GM12874 (cell line): ENCODE results near the gene HIC1.

ENCODE experiments used
- CTCF ChIP-seq: IDR thresholded peaks from 2 replicates; pipeline ENCODE4 v1.5.1; 2011; ENCODE audit warnings: low read depth, mild to moderate bottlenecking, control low read depth, low read length, moderate library complexity; ENCODE audit not compliant: insufficient read depth

Gene HIC1

GRCh38 chr17:2051061-2051932 is 3.6 kb upstream of the HIC1 start:
- no peak for TF ChIP-seq CTCF

GRCh38 chr17:2051933-2052559 is 2.9 kb upstream of the HIC1 start:
- no peak for TF ChIP-seq CTCF

GRCh38 chr17:2053380-2054261 is 1.3 kb upstream of the HIC1 start:
- TF ChIP-seq CTCF = peak; percentile 85

GRCh38 chr17:2054262-2054511 is 716 bp upstream of the HIC1 start:
- no peak for TF ChIP-seq CTCF

- TF ChIP-seq CTCF = no peak
Observed at GRCh38 chr17:2055292-2056205, 646 bp downstream of the HIC1 start.

- TF ChIP-seq CTCF = 0 out of 2 replicates have a peak, but pooled peaks have one; percentile 20
Observed at GRCh38 chr17:2056206-2057174, 1.6 kb downstream of the HIC1 start.
